OCI-LY1 (cell line): ENCODE data around the gene SLC22A4.

Experiments used
- CTCF ChIP-seq: fragments of 200-600 bp; sonication (generic), shearing (Covaris generic); IDR thresholded peaks from 2 replicates; pipeline ENCODE4 v1.5.1; 2017; ENCODE audit warnings: mild to moderate bottlenecking, antibody characterized with exemption, low read length, moderate library complexity, mixed read lengths
- EZH2 ChIP-seq: fragments of 200-600 bp; sonication (generic), shearing (Covaris generic); IDR thresholded peaks from 2 replicates; pipeline ENCODE4 v1.8.0; 2017; ENCODE audit warnings: borderline replicate concordance, mixed run types, mild to moderate bottlenecking, antibody characterized with exemption, low read length, moderate library complexity, mixed read lengths

GRCh38 chr5:132372542-132372941 is 78.3 kb downstream of the SLC22A4 start:
- TF ChIP-seq CTCF (no peak), EZH2 (no peak)
